ENCODE data around the gene AKNA.

DNA sequence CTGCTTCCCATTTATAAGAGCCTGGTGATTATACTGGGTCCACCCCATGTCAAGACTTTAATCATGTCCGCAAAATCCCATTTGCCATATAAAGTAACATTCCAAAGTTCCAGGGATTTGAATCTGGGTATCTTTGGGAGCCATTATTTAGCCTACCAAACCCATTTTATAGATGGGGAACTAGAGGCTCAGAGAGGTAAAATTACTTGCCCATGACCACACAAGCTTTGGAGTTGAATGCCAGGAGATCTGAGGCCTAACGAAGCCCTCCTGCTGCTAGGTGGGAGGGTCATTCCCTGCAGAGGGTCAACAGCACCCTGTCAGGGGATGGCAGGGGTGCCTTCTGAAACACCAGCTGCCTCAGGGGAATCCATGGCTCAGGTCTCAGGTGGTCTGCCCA, 13.0 kb upstream of the AKNA start:
- TF ChIP-seq, protein P1, sequence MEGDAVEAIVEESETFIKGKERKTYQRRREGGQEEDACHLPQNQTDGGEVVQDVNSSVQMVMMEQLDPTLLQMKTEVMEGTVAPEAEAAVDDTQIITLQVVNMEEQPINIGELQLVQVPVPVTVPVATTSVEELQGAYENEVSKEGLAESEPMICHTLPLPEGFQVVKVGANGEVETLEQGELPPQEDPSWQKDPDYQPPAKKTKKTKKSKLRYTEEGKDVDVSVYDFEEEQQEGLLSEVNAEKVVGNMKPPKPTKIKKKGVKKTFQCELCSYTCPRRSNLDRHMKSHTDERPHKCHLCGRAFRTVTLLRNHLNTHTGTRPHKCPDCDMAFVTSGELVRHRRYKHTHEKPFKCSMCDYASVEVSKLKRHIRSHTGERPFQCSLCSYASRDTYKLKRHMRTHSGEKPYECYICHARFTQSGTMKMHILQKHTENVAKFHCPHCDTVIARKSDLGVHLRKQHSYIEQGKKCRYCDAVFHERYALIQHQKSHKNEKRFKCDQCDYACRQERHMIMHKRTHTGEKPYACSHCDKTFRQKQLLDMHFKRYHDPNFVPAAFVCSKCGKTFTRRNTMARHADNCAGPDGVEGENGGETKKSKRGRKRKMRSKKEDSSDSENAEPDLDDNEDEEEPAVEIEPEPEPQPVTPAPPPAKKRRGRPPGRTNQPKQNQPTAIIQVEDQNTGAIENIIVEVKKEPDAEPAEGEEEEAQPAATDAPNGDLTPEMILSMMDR (IDR thresholded peaks at IDR 0.05; ENCODE audit: low read length) = no peak
- TF ChIP-seq EZH2phosphoT487 (IDR thresholded peaks at IDR 0.05; ENCODE audit: low read length) (no peak), EZH2 (optimal IDR thresholded peaks at IDR 0.05; ENCODE audit: low read depth, low read length) (no peak)
